Measurements from ENCODE around the gene TLR8.
A peak's percentile ranks its signal among the peaks of the same experiment; 100 is the strongest.

TLR8 gene

GRCh38 chrX:12892716-12893115 lies 13.7 kb upstream of the TLR8 start:
- no peak for DNase-seq (ENCODE audit: extremely low spot score)
- ChIA-PET POLR2A (no interaction called here), CTCF (interaction anchor here (2.6 kb wide), 1 partner anchor 78 kb away, joined by 9 read pairs; no protein-coding TSS in a partner anchor)
- no peak for TF ChIP-seq NFRKB (IDR thresholded peaks at IDR 0.05)
- no peak for TF ChIP-seq HDGF (IDR thresholded peaks at IDR 0.05; ENCODE audit: borderline replicate concordance)
- TF ChIP-seq BHLHE40 (IDR thresholded peaks at IDR 0.05; ENCODE audit: borderline replicate concordance) = no peak
- no peak for TF ChIP-seq FOXA1 (IDR thresholded peaks at IDR 0.05)
- TF ChIP-seq FOXK2 (IDR thresholded peaks at IDR 0.05) = no peak
- TF ChIP-seq LEF1 (IDR thresholded peaks at IDR 0.05; ENCODE audit: borderline replicate concordance) = no peak

DNA sequence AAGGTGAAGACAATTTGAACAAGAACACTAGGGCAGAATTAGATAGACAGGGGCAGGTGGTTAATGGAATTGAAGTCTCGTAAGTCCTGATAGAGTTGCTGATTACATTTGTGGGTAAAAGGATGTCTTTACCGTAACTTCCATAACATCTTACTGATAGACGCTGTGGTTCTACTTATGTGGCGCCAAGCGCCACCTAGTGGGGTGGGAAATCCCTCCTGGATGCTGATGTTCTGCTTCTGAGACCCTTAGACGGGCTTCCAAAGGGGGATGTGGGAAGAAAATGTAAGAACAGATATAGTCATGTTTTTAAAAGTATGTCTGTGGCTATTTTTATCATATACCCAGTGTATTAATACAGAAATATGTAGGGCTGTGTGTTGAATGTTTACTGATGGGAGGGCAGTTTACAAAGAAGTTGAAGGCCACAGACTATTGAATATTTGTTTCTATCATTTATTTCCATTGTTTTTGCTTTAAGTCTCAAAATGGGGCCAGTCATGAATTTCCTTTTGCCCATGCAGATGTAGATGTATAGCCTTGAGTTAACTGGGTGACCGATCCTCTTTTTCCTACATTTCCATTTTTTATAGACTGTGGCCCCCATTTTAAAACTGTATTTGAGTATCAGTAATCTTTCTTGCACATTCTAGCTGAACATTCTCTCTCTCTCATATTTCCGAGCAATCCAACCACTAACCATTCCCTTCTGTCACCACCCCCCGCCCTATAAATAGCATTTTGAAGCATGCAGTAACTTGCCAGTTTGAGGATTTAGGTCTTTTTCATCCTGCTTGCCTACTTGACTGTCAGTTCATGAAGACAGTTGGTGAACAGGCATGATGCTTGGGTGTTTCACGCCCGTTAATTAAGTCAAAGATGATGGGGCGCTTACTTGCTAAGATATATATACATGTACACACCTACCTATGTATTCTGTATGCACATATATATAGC lies 12.1 kb upstream of the TLR8 start:
- CTCF ChIA-PET = interaction anchor here (2.6 kb wide), 1 partner anchor 80 kb away, joined by 9 read pairs; no protein-coding TSS in a partner anchor
- TF ChIP-seq SUZ12 (IDR thresholded peaks at IDR 0.05) (no peak), L3MBTL2 (conservative IDR thresholded peaks at IDR 0.05) (no peak), FOXK2 (IDR thresholded peaks at IDR 0.05) (no peak), HDGF (IDR thresholded peaks at IDR 0.05; ENCODE audit: borderline replicate concordance) (no peak), SP1 (IDR thresholded peaks at IDR 0.05) (no peak), BHLHE40 (IDR thresholded peaks at IDR 0.05; ENCODE audit: borderline replicate concordance) (no peak), TARDBP (IDR thresholded peaks at IDR 0.05) (no peak), ZNF384 (IDR thresholded peaks at IDR 0.05) (no peak), ELF4 (IDR thresholded peaks at IDR 0.05) (no peak), ARNT (IDR thresholded peaks at IDR 0.05) (no peak), CTBP1 (IDR thresholded peaks at IDR 0.05; ENCODE audit: borderline replicate concordance) (no peak), NFRKB (IDR thresholded peaks at IDR 0.05) (no peak), FOXA1 (IDR thresholded peaks at IDR 0.05) (no peak)
- POLR2A ChIA-PET = no interaction called here
- DNase-seq (ENCODE audit: extremely low spot score) = peak; percentile 34

- ChIA-PET CTCF (no interaction called here), POLR2A (no interaction called here)
- DNase-seq (ENCODE audit: extremely low spot score) = no peak
- no peak for TF ChIP-seq ARNT (IDR thresholded peaks at IDR 0.05)
- no peak for TF ChIP-seq ZNF384 (IDR thresholded peaks at IDR 0.05)
- no peak for TF ChIP-seq BHLHE40 (IDR thresholded peaks at IDR 0.05; ENCODE audit: borderline replicate concordance)
- TF ChIP-seq HDGF (IDR thresholded peaks at IDR 0.05; ENCODE audit: borderline replicate concordance) = no peak
- no peak for TF ChIP-seq PKNOX1 (IDR thresholded peaks at IDR 0.05)
- TF ChIP-seq FOXK2 (IDR thresholded peaks at IDR 0.05) = no peak
- no peak for TF ChIP-seq NFRKB (IDR thresholded peaks at IDR 0.05)
- TF ChIP-seq SUZ12 (IDR thresholded peaks at IDR 0.05) = no peak
- TF ChIP-seq ELF4 (IDR thresholded peaks at IDR 0.05) = no peak
- no peak for TF ChIP-seq CTBP1 (IDR thresholded peaks at IDR 0.05; ENCODE audit: borderline replicate concordance)
- no peak for TF ChIP-seq SP1 (IDR thresholded peaks at IDR 0.05)
These were observed 10.6 kb upstream of the TLR8 start for GRCh38 chrX:12895866-12896265.

GRCh38 chrX:12896935-12897334 lies 9.5 kb upstream of the TLR8 start:
- TF ChIP-seq SP1 (IDR thresholded peaks at IDR 0.05) (no peak), ELF4 (IDR thresholded peaks at IDR 0.05) (no peak), CTBP1 (IDR thresholded peaks at IDR 0.05; ENCODE audit: borderline replicate concordance) (no peak), PKNOX1 (IDR thresholded peaks at IDR 0.05) (no peak), BHLHE40 (IDR thresholded peaks at IDR 0.05; ENCODE audit: borderline replicate concordance) (no peak), TARDBP (IDR thresholded peaks at IDR 0.05) (no peak), ARNT (IDR thresholded peaks at IDR 0.05) (no peak), FOXK2 (IDR thresholded peaks at IDR 0.05) (no peak), ZNF384 (IDR thresholded peaks at IDR 0.05) (no peak), FOXA1 (IDR thresholded peaks at IDR 0.05) (no peak), HDGF (IDR thresholded peaks at IDR 0.05; ENCODE audit: borderline replicate concordance) (no peak), L3MBTL2 (conservative IDR thresholded peaks at IDR 0.05) (no peak), SUZ12 (IDR thresholded peaks at IDR 0.05) (no peak), NFRKB (IDR thresholded peaks at IDR 0.05) (no peak), LEF1 (IDR thresholded peaks at IDR 0.05; ENCODE audit: borderline replicate concordance) (no peak), FOXM1 (IDR thresholded peaks at IDR 0.05; ENCODE audit: borderline replicate concordance) (no peak)
- ChIA-PET CTCF (interaction anchor here (0.9 kb wide), 1 partner anchor 82 kb away, joined by 3 read pairs; no protein-coding TSS in a partner anchor), POLR2A (no interaction called here)
- DNase-seq (ENCODE audit: extremely low spot score) = no peak

DNA sequence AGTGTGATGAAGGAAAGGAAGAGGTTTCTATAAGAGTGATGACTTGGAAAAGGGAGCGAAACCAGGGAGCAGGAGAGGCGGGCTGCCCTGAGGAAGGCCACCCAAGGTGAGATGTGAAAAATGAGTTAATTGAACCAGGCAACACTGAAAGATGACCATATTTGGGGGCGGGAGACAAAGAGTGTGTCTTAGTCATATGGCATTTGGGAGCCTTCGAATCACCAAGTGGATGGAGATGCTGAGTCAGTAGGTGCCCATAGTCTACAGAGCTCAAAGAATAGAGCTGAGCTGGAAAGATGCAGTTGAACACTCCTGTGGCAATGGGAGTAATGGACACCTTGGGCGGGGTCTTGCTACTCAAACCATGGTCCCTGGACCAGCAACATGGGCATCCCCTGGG lies 8.3 kb upstream of the TLR8 start:
- ChIA-PET CTCF (no interaction called here), POLR2A (no interaction called here)
- no peak for TF ChIP-seq ZNF384 (IDR thresholded peaks at IDR 0.05)
- TF ChIP-seq PKNOX1 (IDR thresholded peaks at IDR 0.05) = no peak
- no peak for TF ChIP-seq FOXK2 (IDR thresholded peaks at IDR 0.05)
- no peak for TF ChIP-seq LEF1 (IDR thresholded peaks at IDR 0.05; ENCODE audit: borderline replicate concordance)
- no peak for TF ChIP-seq SP1 (IDR thresholded peaks at IDR 0.05)
- TF ChIP-seq L3MBTL2 (conservative IDR thresholded peaks at IDR 0.05) = no peak
- no peak for TF ChIP-seq HDGF (IDR thresholded peaks at IDR 0.05; ENCODE audit: borderline replicate concordance)
- TF ChIP-seq ELF4 (IDR thresholded peaks at IDR 0.05) = no peak
- no peak for TF ChIP-seq CTBP1 (IDR thresholded peaks at IDR 0.05; ENCODE audit: borderline replicate concordance)
- DNase-seq (ENCODE audit: extremely low spot score) = no peak

DNA sequence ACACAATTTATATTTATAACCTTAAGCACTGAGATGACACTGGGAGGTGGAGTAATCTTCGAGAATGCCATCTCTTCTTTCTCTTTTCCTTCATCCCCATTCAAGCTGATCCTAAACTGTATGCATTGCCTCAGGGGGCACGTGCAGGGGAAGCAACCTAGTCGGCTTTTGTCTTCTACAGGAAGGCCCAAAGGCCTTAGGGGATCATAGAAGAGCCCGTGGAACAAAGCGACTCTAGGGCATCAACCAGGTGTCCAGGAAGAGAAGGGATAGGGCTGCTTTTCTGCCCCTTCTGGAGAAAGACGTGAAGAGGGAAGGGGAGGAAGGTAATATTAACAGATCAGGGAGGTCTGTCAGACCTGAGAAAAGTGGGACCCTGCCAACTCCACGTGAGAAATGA lies 6.9 kb upstream of the TLR8 start:
- no peak for DNase-seq (ENCODE audit: extremely low spot score)
- POLR2A ChIA-PET = no interaction called here
- CTCF ChIA-PET = interaction anchor here (1.9 kb wide), 1 partner anchor 85 kb away, joined by 11 read pairs; no protein-coding TSS in a partner anchor
- TF ChIP-seq L3MBTL2 (conservative IDR thresholded peaks at IDR 0.05) = no peak
- TF ChIP-seq PKNOX1 (IDR thresholded peaks at IDR 0.05) = no peak
- TF ChIP-seq ELF4 (IDR thresholded peaks at IDR 0.05) = no peak
- TF ChIP-seq CTBP1 (IDR thresholded peaks at IDR 0.05; ENCODE audit: borderline replicate concordance) = no peak
- no peak for TF ChIP-seq TARDBP (IDR thresholded peaks at IDR 0.05)
- no peak for TF ChIP-seq SP1 (IDR thresholded peaks at IDR 0.05)
- no peak for TF ChIP-seq FOXK2 (IDR thresholded peaks at IDR 0.05)
- no peak for TF ChIP-seq FOXM1 (IDR thresholded peaks at IDR 0.05; ENCODE audit: borderline replicate concordance)
- TF ChIP-seq HDGF (IDR thresholded peaks at IDR 0.05; ENCODE audit: borderline replicate concordance) = no peak
- no peak for TF ChIP-seq FOXA1 (IDR thresholded peaks at IDR 0.05)
- TF ChIP-seq ZNF384 (IDR thresholded peaks at IDR 0.05) = no peak
- no peak for TF ChIP-seq NFRKB (IDR thresholded peaks at IDR 0.05)
- no peak for TF ChIP-seq BHLHE40 (IDR thresholded peaks at IDR 0.05; ENCODE audit: borderline replicate concordance)
- TF ChIP-seq SUZ12 (IDR thresholded peaks at IDR 0.05) = no peak
